Thyroid gland (tissue), 4 donors: ENCODE results near the gene RPS6KA5. TPM values are rescaled to one million over a fixed set of nuclear protein-coding genes. Genes with fewer than 3 reads are reported as not detected.
"Not testable (repeated sequence)": the region's sequence is repeated elsewhere in the genome, so short reads cannot be mapped to it uniquely, and the experiment has no call there.

ENCODE experiments used
- DNase-seq, 2 donors: peaks; one replicate each; pipeline ENCODE4 v3.0.0-alpha.2; 2019
- H3K27ac ChIP-seq, 3 donors: fragments of 200-600 bp; sonication (generic); 1 replicate in 2 of 3; 2 replicates in 1 of 3; pipeline ENCODE4 v1.5.1; 2016 to 2019; ENCODE audit warnings: mild to moderate bottlenecking in 1 of 3, moderate library complexity in 1 of 3
- H3K27me3 ChIP-seq: fragments of 200-600 bp; sonication (generic); one replicate; pipeline ENCODE4 v1.5.1; 2019
- H3K36me3 ChIP-seq, 2 donors: fragments of 200-600 bp; sonication (generic); one replicate each; pipeline ENCODE4 v1.5.1; 2016 to 2019
- H3K4me1 ChIP-seq, 2 donors: fragments of 200-600 bp; sonication (generic); one replicate each; pipeline ENCODE4 v1.5.1; 2017 to 2019
- H3K4me3 ChIP-seq, 3 donors: fragments of 200-600 bp; sonication (generic); replicated peaks in 1 of 3; 1 replicate in 2 of 3; 2 replicates in 1 of 3; pipeline ENCODE4 v1.5.1; 2016; ENCODE audit warnings: mild to moderate bottlenecking in 1 of 3
- H3K9me3 ChIP-seq: fragments of 200-600 bp; sonication (generic); one replicate; pipeline ENCODE4 v1.5.1; 2017
- POLR2A ChIP-seq, 2 donors: fragments of 450-650 bp; IDR thresholded peaks; one replicate each; pipeline ENCODE4 v1.6.1; 2017; ENCODE audit warnings: antibody characterized with exemption in 2 of 2, mild to moderate bottlenecking in 2 of 2, moderate library complexity in 1 of 2
- WGBS, 2 donors: methylation state at CpG; one replicate each; pipeline ENCODE4 v1.1.5; 2017; 5-methylcytosine and 5-hydroxymethylcytosine counted together
- intact Hi-C: fragments of 100-400 bp; cut with DNase I; formaldehyde crosslinking; loops from one replicate; pipeline ENCODE4 v1.15.1; 2023
- total RNA-seq, 4 donors: library from RNA; depleted of rRNA; stranded (reverse); fragments of >200 nt; gene quantifications; one replicate each; pipeline ENCODE4 v1.2.3, GENCODE V29; 2016
- TF ChIP-seq, protein P1 (sequence below), 6 experiments: fragments of 200-600 bp in 3 of 6; fragments of 450-650 bp in 3 of 6; sonication (generic) in 3 of 6; IDR thresholded peaks; one replicate each; pipeline ENCODE4 v1.5.1; 2016 to 2019; ENCODE audit warnings: antibody characterized with exemption in 6 of 6, mild to moderate bottlenecking in 2 of 6, inconsistent platforms in 1 of 6, moderate library complexity in 1 of 6

The RPS6KA5 gene
- total RNA-seq, 4 donors from 2014 or later, result 6.4 to 17.4 (median 8.9) TPM

DNA sequence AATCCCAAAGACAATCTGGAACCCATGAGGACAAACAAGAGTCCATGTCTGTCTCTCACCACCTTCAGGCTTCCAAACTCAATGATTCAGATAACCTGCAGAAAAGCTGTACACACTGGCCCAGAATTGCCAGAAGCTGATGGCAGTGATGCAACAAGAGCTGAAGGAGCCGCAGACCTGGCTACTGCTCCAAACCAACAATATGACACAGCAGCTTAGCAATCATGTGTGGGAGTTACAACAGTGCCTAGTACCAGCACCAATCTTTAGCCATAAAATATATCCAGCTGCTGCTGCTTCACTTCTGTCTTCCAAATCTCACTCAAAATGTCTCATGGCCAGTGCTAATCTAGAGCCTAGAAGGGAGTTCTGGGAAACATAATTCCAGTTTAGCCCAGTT lies 22.0 kb downstream of the RPS6KA5 start:
- DNase-seq, result no peak
- no peaks in the 10 kb centered on the region for H3K36me3 ChIP-seq
- H3K4me1 ChIP-seq, result peaks cover 5 to 17% of the 10 kb centered on the region in 2 donors
- no peaks in the 10 kb centered on the region for H3K27me3 ChIP-seq
- TF ChIP-seq, protein P1, sequence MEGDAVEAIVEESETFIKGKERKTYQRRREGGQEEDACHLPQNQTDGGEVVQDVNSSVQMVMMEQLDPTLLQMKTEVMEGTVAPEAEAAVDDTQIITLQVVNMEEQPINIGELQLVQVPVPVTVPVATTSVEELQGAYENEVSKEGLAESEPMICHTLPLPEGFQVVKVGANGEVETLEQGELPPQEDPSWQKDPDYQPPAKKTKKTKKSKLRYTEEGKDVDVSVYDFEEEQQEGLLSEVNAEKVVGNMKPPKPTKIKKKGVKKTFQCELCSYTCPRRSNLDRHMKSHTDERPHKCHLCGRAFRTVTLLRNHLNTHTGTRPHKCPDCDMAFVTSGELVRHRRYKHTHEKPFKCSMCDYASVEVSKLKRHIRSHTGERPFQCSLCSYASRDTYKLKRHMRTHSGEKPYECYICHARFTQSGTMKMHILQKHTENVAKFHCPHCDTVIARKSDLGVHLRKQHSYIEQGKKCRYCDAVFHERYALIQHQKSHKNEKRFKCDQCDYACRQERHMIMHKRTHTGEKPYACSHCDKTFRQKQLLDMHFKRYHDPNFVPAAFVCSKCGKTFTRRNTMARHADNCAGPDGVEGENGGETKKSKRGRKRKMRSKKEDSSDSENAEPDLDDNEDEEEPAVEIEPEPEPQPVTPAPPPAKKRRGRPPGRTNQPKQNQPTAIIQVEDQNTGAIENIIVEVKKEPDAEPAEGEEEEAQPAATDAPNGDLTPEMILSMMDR (IDR thresholded peaks at IDR 0.05), result no peak
- no peak for TF ChIP-seq POLR2A (IDR thresholded peaks at IDR 0.05)
- 88 to 100% methylated on average over 1 of the region's 1 CpG for WGBS, 2 donors
- no peak overlapping the region for H3K27ac ChIP-seq
- H3K4me3 ChIP-seq, result no peak overlapping the region
- no peaks in the 10 kb centered on the region for H3K9me3 ChIP-seq
- intact Hi-C loops, result no loop called here

DNA sequence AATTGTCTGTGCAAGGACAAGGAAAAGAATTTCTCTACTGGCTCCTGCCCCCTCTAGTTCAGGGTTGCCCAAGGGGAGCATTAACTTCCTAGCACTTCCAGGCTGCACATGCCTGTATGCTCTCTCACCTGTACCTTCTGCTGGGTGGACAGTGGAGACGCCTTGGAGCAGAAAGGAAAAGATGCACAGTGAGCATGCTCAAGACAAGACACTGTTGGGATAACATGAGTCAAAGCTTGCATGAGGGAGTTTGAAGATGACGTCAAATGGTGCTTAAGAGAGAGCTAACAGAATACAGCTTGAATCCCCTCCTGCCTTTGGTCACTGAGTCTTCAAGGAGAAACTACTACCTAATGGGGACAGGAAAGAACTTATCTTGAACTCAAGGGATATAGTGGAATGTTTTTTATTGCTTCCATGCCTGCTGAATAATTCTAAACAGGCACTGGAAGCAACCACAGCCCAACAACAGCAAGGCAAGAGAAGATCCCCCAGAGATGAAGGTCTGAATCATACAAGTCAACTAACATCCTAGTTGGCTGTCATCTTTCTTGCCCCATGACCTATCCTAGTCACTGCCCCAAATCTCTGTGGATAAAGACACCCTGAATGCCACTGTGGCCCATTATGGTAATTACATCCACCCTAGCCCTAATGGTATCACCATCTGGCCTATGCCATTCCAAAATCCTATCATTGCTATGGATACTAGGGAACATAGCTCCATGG lies 23.5 kb downstream of the RPS6KA5 start:
- no peak for TF ChIP-seq POLR2A (IDR thresholded peaks at IDR 0.05)
- TF ChIP-seq, protein P1 (IDR thresholded peaks at IDR 0.05), result no peak
- Histone ChIP-seq H3K4me1 (peaks cover 5 to 11% of the 10 kb centered on the region in 2 donors), H3K27ac (no peak overlapping the region), H3K4me3 (no peak overlapping the region), H3K9me3 (no peaks in the 10 kb centered on the region), H3K36me3 (no peaks in the 10 kb centered on the region), H3K27me3 (no peaks in the 10 kb centered on the region)
- WGBS, 2 donors, result 96% methylated on average over 2 of the region's 2 CpGs
- DNase-seq, result no peak
- intact Hi-C loops, result no loop called here

- no peaks in the 10 kb centered on the region for H3K27me3 ChIP-seq
- no peak overlapping the region for H3K27ac ChIP-seq
- no peak overlapping the region for H3K4me3 ChIP-seq
- no peak for DNase-seq
- intact Hi-C loops, result no loop called here
- H3K36me3 ChIP-seq, result no peaks in the 10 kb centered on the region
- TF ChIP-seq POLR2A (IDR thresholded peaks at IDR 0.05), result no peak
- TF ChIP-seq, protein P1 (IDR thresholded peaks at IDR 0.05), result no peak
- WGBS, 2 donors, result 73 to 87% methylated on average over 1 of the region's 1 CpG
- peaks cover 0 to 3% of the 10 kb centered on the region in 2 donors for H3K4me1 ChIP-seq
- H3K9me3 ChIP-seq, result no peaks in the 10 kb centered on the region
Measured at GRCh38 chr14:91035855-91036254, 24.6 kb downstream of the RPS6KA5 start.

DNA sequence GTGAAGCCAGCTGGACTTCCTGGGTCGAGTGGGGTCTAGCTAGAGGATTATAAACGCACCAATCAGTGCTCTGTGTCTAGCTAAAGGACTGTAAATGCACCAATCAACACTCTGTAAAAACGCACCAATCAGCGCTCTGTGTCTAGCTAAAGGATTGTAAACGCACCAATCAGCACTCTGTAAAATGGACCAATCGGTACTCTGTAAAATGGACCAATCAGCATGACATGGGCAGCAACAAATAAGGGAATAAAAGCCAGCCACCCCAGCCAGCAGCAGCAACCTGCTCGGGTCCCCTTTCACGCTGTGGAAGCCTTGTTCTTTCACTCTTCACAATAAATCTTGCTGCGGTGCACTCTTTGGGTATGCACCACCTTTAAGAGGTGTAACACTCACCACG lies 26.1 kb downstream of the RPS6KA5 start:
- intact Hi-C loops, H3K9me3 ChIP-seq, DNase-seq, H3K27me3 ChIP-seq, H3K4me3 ChIP-seq, H3K27ac ChIP-seq, H3K36me3 ChIP-seq: not testable (repeated sequence)
- 86 to 94% methylated on average over 10 of the region's 10 CpGs for WGBS, 2 donors
- H3K4me1 ChIP-seq, result peaks cover 8 to 13% of the 10 kb centered on the region in 2 donors

DNA sequence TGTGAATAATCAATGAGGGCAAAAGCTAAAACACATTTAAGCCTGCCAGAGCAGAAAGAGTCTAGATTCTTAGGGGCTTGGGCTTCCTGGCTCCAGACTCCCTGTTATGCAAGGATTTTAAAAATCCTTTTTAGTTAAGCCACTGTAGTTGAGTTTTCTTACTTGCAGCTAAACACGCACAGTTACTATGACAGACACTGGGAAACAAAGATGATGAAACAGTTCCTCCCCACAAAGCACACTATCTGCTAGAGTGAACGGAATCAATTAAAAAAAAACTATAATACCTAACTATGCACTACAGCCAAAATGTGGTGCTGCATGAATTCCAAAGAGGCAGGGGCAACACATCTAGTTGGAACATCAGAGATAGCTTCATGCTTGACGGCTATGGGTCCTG lies 28.2 kb downstream of the RPS6KA5 start:
- Histone ChIP-seq H3K4me3 (no peak overlapping the region), H3K27ac (no peak overlapping the region), H3K36me3 (no peaks in the 10 kb centered on the region), H3K27me3 (no peaks in the 10 kb centered on the region), H3K4me1 (peaks cover 8 to 13% of the 10 kb centered on the region in 2 donors), H3K9me3 (no peaks in the 10 kb centered on the region)
- DNase-seq, result no peak
- intact Hi-C loops, result no loop called here
- no peak for TF ChIP-seq POLR2A (IDR thresholded peaks at IDR 0.05)
- TF ChIP-seq, protein P1 (IDR thresholded peaks at IDR 0.05), result no peak
- WGBS, 2 donors, result 91 to 95% methylated on average over 3 of the region's 3 CpGs
